GM20000 (cell line): ENCODE results near the gene RBM11.
"Not testable (repeated sequence)": the region's sequence is repeated elsewhere in the genome, so short reads cannot be mapped to it uniquely, and the experiment has no call there.

Experiments used
- DNase-seq: peaks from one replicate; pipeline ENCODE4 v3.0.0; 2012; ENCODE audit warnings: low spot score
- CTCF ChIP-seq: IDR thresholded peaks from 2 replicates; pipeline ENCODE4 v1.5.1; 2012; ENCODE audit warnings: mild to moderate bottlenecking, control low read depth; ENCODE audit errors: extremely low read depth, missing control alignments

Gene RBM11

DNA sequence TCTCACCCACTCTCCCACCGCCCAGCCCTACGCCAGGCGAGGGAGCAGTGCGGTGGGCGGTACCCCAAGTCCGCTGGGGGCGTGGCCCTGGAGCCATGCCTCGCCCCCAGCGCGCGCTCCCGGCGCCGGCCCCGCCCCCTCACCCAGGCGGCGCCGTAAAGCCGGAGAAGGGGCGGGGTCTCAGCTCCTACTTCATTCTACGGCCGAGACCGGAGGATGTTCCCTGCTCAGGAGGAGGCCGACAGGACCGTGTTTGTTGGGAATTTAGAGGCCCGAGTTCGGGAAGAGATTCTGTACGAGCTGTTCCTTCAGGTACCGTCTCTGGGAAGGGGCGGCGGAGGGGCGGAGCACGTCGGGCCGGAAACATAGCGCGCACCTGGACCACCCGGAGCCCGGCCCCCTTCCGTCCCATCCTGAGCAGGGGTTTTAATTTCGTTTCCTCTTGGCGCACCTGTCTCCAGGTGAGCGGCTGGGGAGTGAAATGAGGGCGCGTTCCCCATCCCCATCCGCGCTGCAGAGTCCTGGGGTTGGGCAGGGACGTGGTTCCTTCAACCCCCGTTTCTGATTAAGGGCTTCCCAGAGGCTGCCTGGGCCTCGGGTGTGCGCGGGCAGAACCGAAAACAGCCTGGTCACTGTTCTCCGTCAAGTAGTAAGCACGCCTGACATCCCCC lies at the start of gene RBM11:
RBM11 (plus strand) TSS at position 187 of the 671 bp plus-strand sequence; CDS start at position 217, 30 bp downstream.
- DNase-seq: peak; percentile 78
- TF ChIP-seq CTCF: no peak

DNA sequence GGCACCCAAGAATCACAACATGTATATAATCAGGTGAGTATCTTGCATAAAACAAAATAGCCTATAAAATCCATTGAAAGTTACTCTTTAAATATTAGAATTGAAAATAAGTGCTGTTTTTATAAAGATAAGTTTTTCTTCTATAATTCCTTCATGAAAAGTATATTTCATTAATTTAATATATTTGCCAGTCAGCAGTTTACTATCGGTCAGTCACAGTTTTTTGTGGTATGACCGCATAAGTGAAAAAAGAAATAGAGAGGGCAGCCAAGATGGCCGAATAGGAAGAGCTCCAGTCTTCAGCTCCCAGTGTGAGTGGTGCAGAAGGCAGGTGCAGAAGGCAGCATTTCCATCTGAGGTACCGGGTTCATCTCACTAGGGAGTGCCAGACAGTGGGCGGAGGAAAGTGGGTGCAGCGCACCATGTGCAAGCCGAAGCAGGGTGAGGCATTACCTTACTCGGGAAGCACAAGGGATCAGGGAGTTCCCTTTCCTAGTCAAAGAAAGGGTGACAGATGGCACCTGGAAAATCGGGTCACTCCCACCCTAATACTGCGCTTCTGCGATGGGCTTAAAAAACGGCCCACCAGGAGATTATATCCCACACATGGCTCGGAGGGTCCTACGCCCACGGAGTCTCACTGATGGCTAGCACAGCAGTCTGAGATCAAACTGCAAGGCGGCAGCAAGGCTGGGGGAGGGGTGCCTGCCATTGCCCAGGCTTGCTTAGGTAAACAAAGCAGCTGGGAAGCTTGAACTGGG lies 49.3 kb upstream of the RBM11 start:
- not testable (repeated sequence) for DNase-seq

DNA sequence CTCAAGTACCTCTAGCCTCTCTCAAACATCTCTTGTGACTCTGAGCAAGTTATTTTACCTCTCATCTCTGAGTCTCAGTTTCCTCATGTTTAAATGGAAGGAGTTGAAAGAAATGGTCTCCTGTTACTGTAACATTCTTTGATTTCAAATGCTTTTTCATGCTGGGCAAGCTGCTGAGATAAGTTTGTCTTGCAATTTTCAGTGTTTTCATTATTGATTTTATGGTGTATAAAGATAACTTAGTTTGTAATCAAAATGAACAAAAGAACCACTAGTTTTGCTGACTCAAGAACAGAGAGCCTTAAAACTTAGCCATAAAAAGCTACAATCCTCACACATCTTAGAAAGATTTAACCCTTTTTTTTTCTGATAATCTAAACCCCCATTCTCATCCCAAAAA lies 9.7 kb upstream of the RBM11 start:
- TF ChIP-seq CTCF: no peak
- DNase-seq: no peak

GRCh38 chr21:14210738-14211137 lies 5.2 kb upstream of the RBM11 start, which contains the start of gene LIPI:
TSS of gene LIPI (minus strand) at chr21:14210955. CDS start at chr21:14210845, 110 bp downstream.
- DNase-seq: no peak
- TF ChIP-seq CTCF: no peak

DNA sequence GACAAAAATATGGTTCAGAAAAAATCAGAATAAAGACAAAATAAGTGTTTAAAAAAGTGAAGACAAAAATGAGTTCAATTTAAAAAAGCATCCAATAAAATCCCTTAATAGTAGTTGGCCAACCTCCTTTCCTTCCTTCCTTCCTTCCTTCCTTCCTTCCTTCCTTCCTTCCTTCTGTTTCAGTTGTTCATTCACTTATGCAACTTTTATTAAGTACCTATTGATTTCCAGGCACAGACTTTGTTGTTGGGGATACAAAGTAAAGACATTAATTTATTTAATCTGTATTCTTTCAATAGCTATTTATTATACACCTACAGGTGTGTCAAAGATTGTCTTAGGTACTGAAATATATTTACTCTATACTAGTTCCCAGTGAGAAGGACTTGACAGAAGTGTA lies 2.8 kb upstream of the RBM11 start:
- no peak for DNase-seq
- no peak for TF ChIP-seq CTCF

DNA sequence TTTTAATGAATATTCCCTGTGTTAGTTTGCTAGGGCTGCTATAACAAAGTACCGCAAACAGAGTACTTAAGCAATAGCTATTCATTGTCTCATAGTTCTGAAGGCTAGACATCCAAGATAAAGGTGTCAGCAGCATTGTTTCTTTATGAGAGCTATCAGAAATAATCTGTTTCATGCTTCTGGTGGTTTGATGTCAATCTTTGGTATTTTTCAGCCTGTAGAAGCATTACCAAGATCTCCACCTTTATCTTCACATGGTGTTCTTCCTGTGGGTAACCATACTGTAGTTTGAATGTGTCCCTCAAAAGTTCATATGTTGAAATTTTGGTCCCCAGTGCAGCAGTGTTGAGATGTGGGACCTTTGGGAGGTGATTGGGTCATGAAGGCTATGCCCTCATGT lies 7.4 kb downstream of the RBM11 start:
- TF ChIP-seq CTCF: no peak

DNA sequence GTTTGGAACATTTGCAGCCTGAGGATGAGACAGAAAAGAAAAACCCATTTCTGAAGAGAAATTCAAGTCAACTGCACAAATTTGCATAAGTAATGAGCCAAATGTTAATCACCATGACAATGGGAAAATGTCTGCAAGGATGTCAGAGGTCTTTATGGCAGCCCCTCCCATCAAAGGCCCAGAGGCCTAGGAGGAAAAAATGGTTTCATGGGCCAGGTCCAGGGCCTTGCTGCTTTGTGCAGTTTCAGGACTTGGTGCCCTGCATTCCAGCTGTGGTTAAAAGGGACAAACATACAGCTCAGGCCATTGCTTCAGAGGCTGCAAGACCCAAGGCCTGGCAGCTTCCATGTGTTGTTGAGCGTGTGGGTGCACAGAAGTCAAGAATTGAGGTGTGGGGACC lies 13.4 kb downstream of the RBM11 start:
- TF ChIP-seq CTCF: no peak
- DNase-seq: no peak

More for the DNA sequence above, 7.4 kb downstream of the RBM11 start:
- no peak for DNase-seq
